OCI-LY7 (cell line): ENCODE data around the gene MYZAP. TPM values are rescaled to one million over a fixed set of nuclear protein-coding genes. Genes with fewer than 3 reads are reported as not detected.

Experiments
- BruUV-seq: library from RNA; stranded (reverse); fragments of 400-500 nt; replicated peaks from 2 replicates; lab custom pipeline; 2021; lab: Mats Ljungman, UMichigan
- CTCF ChIA-PET: fragments of 300-600 bp; sonication (Branson Sonifier 250); formaldehyde crosslinking; loops from one replicate; lab custom pipeline; 2022; ENCODE audit warnings: antibody characterized with exemption; ENCODE audit not compliant: unreplicated experiment; lab: Charles Lee
- POLR2A ChIA-PET: fragments of 300-600 bp; sonication (Branson Sonifier 250); formaldehyde crosslinking; loops from one replicate; lab custom pipeline; 2022; ENCODE audit warnings: antibody characterized with exemption; lab: Charles Lee
- DNase-seq: peaks from one replicate; pipeline ENCODE4 v3.0.0-alpha.2; 2015; ENCODE audit warnings: low spot score
- H2AFZ ChIP-seq: fragments of 200-600 bp; sonication (generic), shearing (Covaris generic); 2 replicates; pipeline ENCODE4 v1.6.1; 2014; ENCODE audit warnings: mild to moderate bottlenecking, antibody characterized with exemption, low read length, moderate library complexity
- H3K27ac ChIP-seq: fragments of 200-600 bp; sonication (generic); 2 replicates; pipeline ENCODE4 v1.5.1; 2014; ENCODE audit warnings: mixed run types, low read depth, mild to moderate bottlenecking, moderate library complexity, low read length, inconsistent platforms; ENCODE audit not compliant: poor library complexity, severe bottlenecking
- H3K36me3 ChIP-seq: fragments of 200-600 bp; sonication (generic); 2 replicates; pipeline ENCODE4 v1.6.1; 2014; ENCODE audit warnings: mild to moderate bottlenecking, antibody characterized with exemption, low read length, moderate library complexity, mixed read lengths; ENCODE audit not compliant: insufficient read depth
- H3K4me1 ChIP-seq: fragments of 200-600 bp; sonication (generic); 2 replicates; pipeline ENCODE4 v1.5.1; 2014; ENCODE audit warnings: mild to moderate bottlenecking, low read length; ENCODE audit not compliant: insufficient read depth, poor library complexity, severe bottlenecking
- H3K4me2 ChIP-seq: fragments of 200-600 bp; sonication (generic); 2 replicates; pipeline ENCODE4 v1.6.1; 2014; ENCODE audit warnings: mild to moderate bottlenecking, low read length
- H3K4me3 ChIP-seq: fragments of 200-600 bp; sonication (generic); 2 replicates; pipeline ENCODE4 v1.5.1; 2014; ENCODE audit warnings: mild to moderate bottlenecking, low read depth, low read length; ENCODE audit not compliant: poor library complexity, severe bottlenecking
- H3K79me2 ChIP-seq: fragments of 200-600 bp; sonication (generic); 2 replicates; pipeline ENCODE4 v1.6.1; 2016; ENCODE audit warnings: low read depth, mild to moderate bottlenecking, low read length, moderate library complexity, mixed read lengths; ENCODE audit not compliant: insufficient read depth
- H3K9me2 ChIP-seq: fragments of 200-600 bp; sonication (generic); 2 replicates; pipeline ENCODE4 v1.6.1; 2016; ENCODE audit warnings: mild to moderate bottlenecking, low read length, mixed read lengths; ENCODE audit not compliant: insufficient read depth
- H3K9me3 ChIP-seq: fragments of 200-600 bp; sonication (generic); 2 replicates; pipeline ENCODE4 v1.6.1; 2014; ENCODE audit warnings: mild to moderate bottlenecking, mixed run types, low read length, mixed read lengths
- H4K20me1 ChIP-seq: fragments of 200-600 bp; sonication (generic); 2 replicates; pipeline ENCODE4 v1.6.1; 2014; ENCODE audit warnings: mild to moderate bottlenecking, antibody characterized with exemption, low read length, moderate library complexity, mixed read lengths; ENCODE audit not compliant: insufficient read depth
- CTCF ChIP-seq: fragments of 200-600 bp; sonication (generic); conservative IDR thresholded peaks from 2 replicates; pipeline ENCODE4 v1.5.1; 2014; ENCODE audit warnings: mild to moderate bottlenecking, antibody characterized with exemption, low read length, moderate library complexity, mixed read lengths
- EZH2phosphoT487 ChIP-seq: fragments of 200-600 bp; sonication (generic); IDR thresholded peaks from 2 replicates; pipeline ENCODE4 v1.6.1; 2018; ENCODE audit warnings: low read depth, borderline replicate concordance, mild to moderate bottlenecking, mixed run types, antibody characterized with exemption, low read length, moderate library complexity, mixed read lengths
- intact Hi-C: fragments of 100-400 bp; cut with micrococcal nuclease; formaldehyde crosslinking; loops from one replicate; pipeline ENCODE4 v1.10.0; 2022; ENCODE audit not compliant: unreplicated experiment
- total RNA-seq, 2 experiments: library from RNA; depleted of rRNA in 1 of 2; stranded (reverse); fragments of >200 nt in 1 of 2; shearing (Covaris generic) in 1 of 2; gene quantifications; 2 replicates each; pipeline ENCODE4 v1.2.3, GENCODE V29; 2014 to 2022

MYZAP gene
- total RNA-seq, 2 experiments from 2014 or later, result not detected

- CTCF ChIA-PET, result no interaction called here
- intact Hi-C loops, result no loop called here
- POLR2A ChIA-PET, result interaction anchor here (0.7 to 1.1 kb wide), 4 partner anchors 23 to 1461 kb away, joined by 3 to 5 read pairs (median 4); no protein-coding TSS in a partner anchor
- peak overlapping the region; percentile 55 for H3K27ac ChIP-seq
- peak overlapping the region; percentile 81 for H3K4me3 ChIP-seq
- H3K4me2 ChIP-seq, result peak overlapping the region; percentile 96
- TF ChIP-seq EZH2phosphoT487 (no peak), CTCF (no peak)
- H3K9me3 ChIP-seq, result peaks cover 6% of the 10 kb centered on the region; the same call in 1 of the 2 replicates
- H3K9me2 ChIP-seq, result no peaks in the 10 kb centered on the region
- H2AFZ ChIP-seq, result peak overlapping the region; percentile 95
- DNase-seq, result peak; percentile 4
- BruUV-seq, result no TSS peak
- H3K36me3 ChIP-seq, result peaks cover 21% of the 10 kb centered on the region
- H3K4me1 ChIP-seq, result peaks cover 21% of the 10 kb centered on the region
- H4K20me1 ChIP-seq, result peaks cover 15% of the 10 kb centered on the region; the same call in 1 of the 2 replicates
- peaks cover 44% of the 10 kb centered on the region for H3K79me2 ChIP-seq
Observed at GRCh38 chr15:57705746-57706404, 114.2 kb downstream of the MYZAP start.

GRCh38 chr15:57706405-57707209, 114.9 kb downstream of the MYZAP start, which contains the start of gene POLR2M:
Gene POLR2M (plus strand): TSS chr15:57706714. CDS start chr15:57706843, 129 bp downstream.
- peak within 1 kb of the TSS; percentile 95 for H2AFZ ChIP-seq
- DNase-seq, result peak; percentile 95
- H3K4me1 ChIP-seq, result peaks cover 21% of the 10 kb centered on the region
- ChIA-PET CTCF (no interaction called here), POLR2A (interaction anchor here (0.7 to 1.1 kb wide), 4 partner anchors 15 to 1462 kb away, joined by 3 to 5 read pairs (median 3); no protein-coding TSS in a partner anchor)
- H3K4me2 ChIP-seq, result peak within 1 kb of the TSS; percentile 96
- TF ChIP-seq CTCF, result no peak
- no peak for TF ChIP-seq EZH2phosphoT487
- H3K79me2 ChIP-seq, result peaks cover 44% of the 10 kb centered on the region
- peak within 1 kb of the TSS; percentile 55 for H3K27ac ChIP-seq
- H3K36me3 ChIP-seq, result peaks cover 29% of the 10 kb centered on the region
- peaks cover 6% of the 10 kb centered on the region; the same call in 1 of the 2 replicates for H3K9me3 ChIP-seq
- H3K4me3 ChIP-seq, result peak within 1 kb of the TSS; percentile 81
- peaks cover 15% of the 10 kb centered on the region; the same call in 1 of the 2 replicates for H4K20me1 ChIP-seq
- BruUV-seq, result no TSS peak
- intact Hi-C loops, result no loop called here
- no peaks in the 10 kb centered on the region for H3K9me2 ChIP-seq
